Prostate gland (tissue), 2 donors: Measurements from ENCODE around the gene CREM.

Experiments
- CTCF ChIP-seq, 4 experiments: fragments of 200-600 bp in 2 of 4; fragments of 450-650 bp in 2 of 4; sonication (generic) in 2 of 4; IDR thresholded peaks; 1 replicate in 3 of 4; 2 replicates in 1 of 4; pipeline ENCODE4 v1.5.1; 2016 to 2019; ENCODE audit warnings: antibody characterized with exemption in 4 of 4, mild to moderate bottlenecking in 2 of 4, moderate library complexity in 2 of 4
- POLR2AphosphoS5 ChIP-seq: sonication (generic); formaldehyde crosslinking; IDR thresholded peaks from one replicate; pipeline ENCODE4 v1.6.1; 2017; ENCODE audit warnings: antibody characterized with exemption

GRCh38 chr10:35219891-35220890, 93.5 kb downstream of the CREM start:
- no peak for TF ChIP-seq CTCF (IDR thresholded peaks at IDR 0.05)
- no peak for TF ChIP-seq POLR2AphosphoS5
